H1 (cell line): ENCODE results near the gene RNF146. TPM values are rescaled to one million over a fixed set of nuclear protein-coding genes. Genes with fewer than 3 reads are reported as not detected.

Experiments
- FOSL1 ChIP-seq: IDR thresholded peaks from 2 replicates; pipeline ENCODE4 v1.6.1; 2011; ENCODE audit warnings: mild to moderate bottlenecking, low read depth, low read length, moderate library complexity; ENCODE audit not compliant: insufficient read depth
- polyA plus RNA-seq, 7 experiments: library from polyadenylated mRNA; depleted of rRNA in 3 of 7; stranded (reverse) in 5 of 7; unstranded in 2 of 7; fragments of >200 nt in 5 of 7; fragments of 200-250 nt in 2 of 7; gene quantifications; 1 replicate in 5 of 7; 2 replicates in 1 of 7; 4 replicates in 1 of 7; pipeline versions ENCODE4 v1.2.1 to v1.2.3, GENCODE V29; 2011 to 2013; ENCODE audit warnings: missing spikeins in 2 of 7, mixed read lengths in 2 of 7
- total RNA-seq: library from RNA; stranded (reverse); fragmentation: NEBNext Ultra II Directional; extraction: Animal tissue kit (Norgen Biotek cat#: 25700); gene quantifications from 2 replicates; pipeline ENCODE4 v1.2.1, GENCODE V29; 2021

Gene RNF146
- total and polyA plus RNA-seq, 2 of the 8 experiments (the other 6 are each of a cell fraction or from before 2014, with no cell fraction given), result 16.1 to 30.8 TPM

DNA sequence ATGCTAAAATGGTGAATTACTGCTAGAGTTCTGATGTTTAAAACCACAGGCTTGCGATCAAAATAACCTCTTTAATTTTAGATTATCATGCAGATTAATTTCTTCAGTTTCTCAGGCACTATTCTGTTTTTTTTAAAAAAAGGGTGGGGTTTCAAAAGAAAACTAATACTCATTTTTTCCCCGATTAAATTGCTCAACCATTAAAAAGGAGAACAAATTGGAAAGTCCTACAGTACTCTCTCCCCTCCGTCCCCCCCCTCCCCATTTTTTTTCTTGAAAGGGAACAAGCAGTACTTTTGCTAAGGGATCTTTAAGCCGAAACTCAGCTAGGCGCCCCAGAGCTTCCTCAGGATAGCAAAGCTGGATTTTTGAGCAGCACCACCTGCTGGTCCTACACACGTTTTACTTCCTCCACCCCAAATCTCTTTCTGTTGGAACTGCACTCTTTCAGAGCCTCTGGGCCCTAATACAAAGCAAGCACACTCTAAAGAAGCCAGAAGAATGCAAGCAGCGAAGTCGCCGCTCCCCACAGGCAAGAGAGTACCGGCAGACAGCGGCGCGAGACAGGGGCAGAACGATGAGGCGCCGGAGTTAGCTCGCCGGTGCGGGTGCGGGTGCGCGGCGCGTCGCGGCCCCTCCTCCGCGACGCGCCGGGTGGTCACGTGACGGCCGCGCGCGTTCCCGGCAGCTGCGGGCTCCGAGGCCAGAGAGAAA lies at the start of gene RNF146 (continued):
- no peak for TF ChIP-seq FOSL1
